GM12878 (cell line): ENCODE data around the gene PTPRN2.

Source experiments
- CBX5 ChIP-seq: sonication (generic); IDR thresholded peaks from 2 replicates; pipeline ENCODE4 v1.6.1; 2016; ENCODE audit warnings: low read depth, moderate library complexity, mild to moderate bottlenecking, inconsistent platforms
- CTCF ChIP-seq, 3 experiments: IDR thresholded peaks in 2 of 3; conservative IDR thresholded peaks in 1 of 3; 2 replicates each; pipeline ENCODE4 v1.5.1; 2011; ENCODE audit warnings: low read depth in 3 of 3, low read length in 3 of 3, mild to moderate bottlenecking in 3 of 3, control low read depth in 2 of 3, moderate library complexity in 2 of 3, inconsistent platforms in 1 of 3, mixed read lengths in 1 of 3; ENCODE audit not compliant: control insufficient read depth in 2 of 3, insufficient read depth in 1 of 3; ENCODE audit errors: extremely low read depth in 1 of 3
- EP300 ChIP-seq, 2 experiments: fragments of 150-350 bp in 1 of 2; IDR thresholded peaks; 2 replicates each; pipeline ENCODE4 v1.6.1; 2011 to 2012; ENCODE audit warnings: low read depth in 2 of 2, low read length in 2 of 2, borderline replicate concordance in 1 of 2, improper control_type of control experiment in 1 of 2, inconsistent platforms in 1 of 2; ENCODE audit not compliant: control insufficient read depth in 1 of 2
- MYC ChIP-seq: IDR thresholded peaks from 2 replicates; pipeline ENCODE4 v1.6.1; 2011; ENCODE audit warnings: mild to moderate bottlenecking, low read length, moderate library complexity, inconsistent platforms; ENCODE audit not compliant: insufficient read depth, insufficient replicate concordance, insufficient read length, severe bottlenecking
- POLR2A ChIP-seq: IDR thresholded peaks from 2 replicates; pipeline ENCODE4 v1.6.1; 2011; ENCODE audit warnings: low read depth, mild to moderate bottlenecking, low read length
- POLR2AphosphoS2 ChIP-seq: IDR thresholded peaks from 2 replicates; pipeline ENCODE4 v1.6.1; 2011; ENCODE audit warnings: low read depth, mild to moderate bottlenecking, low read length, improper control_type of control experiment, moderate library complexity
- POLR2AphosphoS5 ChIP-seq: IDR thresholded peaks from 2 replicates; pipeline ENCODE4 v1.6.1; 2011; ENCODE audit warnings: mild to moderate bottlenecking, low read length, inconsistent platforms
- SMARCA5 ChIP-seq: fragments of 450-650 bp; IDR thresholded peaks from 2 replicates; pipeline ENCODE4 v1.6.1; 2017; ENCODE audit warnings: mild to moderate bottlenecking
- ZNF274 ChIP-seq: IDR thresholded peaks from one replicate; pipeline ENCODE4 v1.8.0; 2011; ENCODE audit not compliant: insufficient read length, insufficient read depth
- ZNF384 ChIP-seq: IDR thresholded peaks from 2 replicates; pipeline ENCODE4 v1.6.1; 2012; ENCODE audit warnings: low read depth, mild to moderate bottlenecking, low read length, improper control_type of control experiment, borderline replicate concordance
- ZNF592 ChIP-seq: fragments of 450-650 bp; IDR thresholded peaks from 2 replicates; pipeline ENCODE4 v1.6.1; 2017; ENCODE audit warnings: mild to moderate bottlenecking, moderate library complexity

- no peak for TF ChIP-seq POLR2AphosphoS5
- TF ChIP-seq ZNF274: no peak
- no peak for TF ChIP-seq ZNF384
- no peak for TF ChIP-seq SMARCA5
- TF ChIP-seq POLR2AphosphoS2: no peak
- no peak for TF ChIP-seq POLR2A
- no peak for TF ChIP-seq CBX5
- no peak for TF ChIP-seq ZNF592
- no peak for TF ChIP-seq CTCF (IDR thresholded peaks at IDR 0.05 in 2 of 3, conservative IDR thresholded peaks at IDR 0.05 in 1 of 3; ENCODE audit: control insufficient read depth in 2 of 3, extremely low read depth in 1 of 3, insufficient read depth in 1 of 3, low read depth in 3 of 3, low read length in 3 of 3)
- no peak for TF ChIP-seq MYC
- no peak for TF ChIP-seq EP300 (IDR thresholded peaks at IDR 0.05; ENCODE audit: borderline replicate concordance in 1 of 2, control insufficient read depth in 1 of 2, low read depth in 2 of 2, low read length in 2 of 2)
Observed at GRCh38 chr7:157873664-157874063, 714.0 kb downstream of the PTPRN2 start.
